Body of pancreas (tissue), 4 donors: ENCODE measurements around the gene LGALS4. TPM values are rescaled to one million over a fixed set of nuclear protein-coding genes. Genes with fewer than 3 reads are reported as not detected.
A peak's percentile ranks its signal among the peaks of the same experiment; 100 is the strongest.

Experiments
- ATAC-seq: fragments of 150-250 bp; one replicate; pipeline ENCODE4 v1.9.1; 2016
- DNase-seq, 4 donors: peaks; one replicate each; pipeline ENCODE4 v3.0.0-alpha.2; 2019
- H3K27ac ChIP-seq, 4 donors: fragments of 200-600 bp; sonication (generic); 1 replicate in 3 of 4; 2 replicates in 1 of 4; pipeline versions ENCODE4 v1.5.1 to v1.6.1; 2016 to 2019; ENCODE audit warnings: mild to moderate bottlenecking in 1 of 4, mixed read lengths in 1 of 4, moderate library complexity in 1 of 4
- H3K27me3 ChIP-seq, 2 donors: fragments of 200-600 bp; sonication (generic); one replicate each; pipeline ENCODE4 v1.6.0; 2016; ENCODE audit warnings: mild to moderate bottlenecking in 1 of 2
- H3K36me3 ChIP-seq, 2 donors: fragments of 200-600 bp; sonication (generic); replicated peaks in 1 of 2; 2 replicates each; pipeline ENCODE4 v1.5.1; 2016; ENCODE audit warnings: low read depth in 2 of 2; ENCODE audit not compliant: insufficient read depth in 1 of 2
- H3K4me1 ChIP-seq: fragments of 200-600 bp; sonication (generic); one replicate; pipeline ENCODE4 v1.6.0; 2016
- H3K4me3 ChIP-seq, 2 donors: fragments of 200-600 bp; sonication (generic); 1 replicate in 1 of 2; 2 replicates in 1 of 2; pipeline ENCODE4 v1.5.1; 2016 to 2019
- H3K9me3 ChIP-seq, 3 donors: fragments of 200-600 bp; sonication (generic); 1 replicate in 2 of 3; 2 replicates in 1 of 3; pipeline ENCODE4 v1.5.1; 2016
- POLR2A ChIP-seq, 3 donors: fragments of 450-650 bp; IDR thresholded peaks; one replicate each; pipeline ENCODE4 v1.6.1; 2016; ENCODE audit warnings: antibody characterized with exemption in 3 of 3, mild to moderate bottlenecking in 2 of 3
- WGBS, 2 donors: methylation state at CpG; one replicate each; pipeline ENCODE4 v1.1.5; 2017; 5-methylcytosine and 5-hydroxymethylcytosine counted together
- intact Hi-C: fragments of 100-400 bp; cut with DNase I; formaldehyde crosslinking; loops from one replicate; pipeline ENCODE4 v1.15.1; 2023
- total RNA-seq, 2 donors: library from RNA; depleted of rRNA; stranded (reverse); fragments of >200 nt; gene quantifications; one replicate each; pipeline ENCODE4 v1.1.0, GENCODE V29; 2016
- TF ChIP-seq, protein P1 (sequence below), 7 experiments: fragments of 450-650 bp in 4 of 7; fragments of 200-600 bp in 3 of 7; sonication (generic) in 3 of 7; IDR thresholded peaks; one replicate each; pipeline ENCODE4 v1.5.1; 2016 to 2019; ENCODE audit warnings: antibody characterized with exemption in 7 of 7

LGALS4 gene
- total RNA-seq, 2 donors from 2014 or later, result 54.1 to 153 TPM

DNA sequence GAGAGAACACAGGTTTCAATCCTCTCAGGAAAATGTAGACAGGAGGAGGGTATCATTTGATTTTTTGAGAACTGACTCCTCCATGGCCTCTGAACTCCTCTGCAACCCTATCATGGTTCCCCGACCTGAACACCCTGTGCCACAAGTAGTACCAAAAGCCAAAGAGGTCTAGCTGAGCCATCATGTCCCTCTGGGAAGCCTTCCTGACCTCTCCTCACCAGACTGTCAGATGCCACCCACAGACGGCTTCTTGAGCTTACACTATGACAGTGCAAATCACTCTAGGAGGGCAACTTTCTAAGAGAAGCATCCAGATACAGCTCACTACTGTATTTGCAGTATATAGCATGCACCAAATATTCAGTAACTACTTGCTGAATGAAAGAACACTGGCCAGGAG, 33.4 kb upstream of the LGALS4 start:
- Histone ChIP-seq H3K36me3 (peaks cover 25 to 53% of the 10 kb centered on the region in 2 donors), H3K4me3 (no peak overlapping the region), H3K9me3 (no peaks in the 10 kb centered on the region), H3K27me3 (no peaks in the 10 kb centered on the region), H3K4me1 (peaks cover 59% of the 10 kb centered on the region), H3K27ac (no peak overlapping the region)
- DNase-seq, result no peak
- 71 to 76% methylated on average over 2 of the region's 2 CpGs for WGBS, 2 donors
- TF ChIP-seq POLR2A (IDR thresholded peaks at IDR 0.05), result no peak
- TF ChIP-seq, protein P1, sequence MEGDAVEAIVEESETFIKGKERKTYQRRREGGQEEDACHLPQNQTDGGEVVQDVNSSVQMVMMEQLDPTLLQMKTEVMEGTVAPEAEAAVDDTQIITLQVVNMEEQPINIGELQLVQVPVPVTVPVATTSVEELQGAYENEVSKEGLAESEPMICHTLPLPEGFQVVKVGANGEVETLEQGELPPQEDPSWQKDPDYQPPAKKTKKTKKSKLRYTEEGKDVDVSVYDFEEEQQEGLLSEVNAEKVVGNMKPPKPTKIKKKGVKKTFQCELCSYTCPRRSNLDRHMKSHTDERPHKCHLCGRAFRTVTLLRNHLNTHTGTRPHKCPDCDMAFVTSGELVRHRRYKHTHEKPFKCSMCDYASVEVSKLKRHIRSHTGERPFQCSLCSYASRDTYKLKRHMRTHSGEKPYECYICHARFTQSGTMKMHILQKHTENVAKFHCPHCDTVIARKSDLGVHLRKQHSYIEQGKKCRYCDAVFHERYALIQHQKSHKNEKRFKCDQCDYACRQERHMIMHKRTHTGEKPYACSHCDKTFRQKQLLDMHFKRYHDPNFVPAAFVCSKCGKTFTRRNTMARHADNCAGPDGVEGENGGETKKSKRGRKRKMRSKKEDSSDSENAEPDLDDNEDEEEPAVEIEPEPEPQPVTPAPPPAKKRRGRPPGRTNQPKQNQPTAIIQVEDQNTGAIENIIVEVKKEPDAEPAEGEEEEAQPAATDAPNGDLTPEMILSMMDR (IDR thresholded peaks at IDR 0.05), result no peak
- intact Hi-C loops, result no loop called here
- no peak for ATAC-seq

DNA sequence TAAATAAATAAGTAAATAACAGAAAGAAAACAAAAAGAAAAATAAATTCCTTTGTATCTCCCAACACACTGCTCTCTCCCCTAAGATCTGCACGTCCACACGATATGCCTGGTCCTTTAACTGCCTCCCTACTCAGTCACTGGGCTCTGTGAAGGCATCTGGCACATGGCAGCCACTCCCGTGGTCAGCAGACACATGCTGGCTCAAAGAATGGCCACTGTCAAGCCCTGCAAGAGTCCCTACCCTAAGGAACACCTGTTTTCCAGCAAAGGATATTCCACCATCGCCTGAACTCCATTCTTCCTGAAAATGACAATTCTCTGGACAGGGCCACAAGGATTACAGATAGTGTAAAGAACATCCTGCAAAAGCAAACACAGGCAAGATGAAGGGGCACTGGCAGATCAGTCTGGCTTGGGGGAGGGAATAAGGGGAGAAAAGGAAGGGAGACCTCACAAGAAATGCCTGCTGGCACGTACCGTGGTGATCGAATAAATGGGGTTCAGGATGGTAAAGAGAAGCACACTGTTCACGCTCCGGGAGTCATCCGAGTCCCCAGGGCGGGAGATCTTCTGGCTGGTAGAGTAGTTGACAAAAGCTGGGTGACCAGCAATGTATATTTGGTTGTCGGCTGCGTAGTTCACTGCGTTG, 32.8 kb upstream of the LGALS4 start:
- Histone ChIP-seq H3K27ac (no peak overlapping the region), H3K4me1 (peaks cover 61% of the 10 kb centered on the region), H3K9me3 (no peaks in the 10 kb centered on the region), H3K36me3 (peaks cover 25 to 56% of the 10 kb centered on the region in 2 donors), H3K4me3 (no peak overlapping the region), H3K27me3 (no peaks in the 10 kb centered on the region)
- 86 to 87% methylated on average over 14 of the region's 14 CpGs for WGBS, 2 donors
- DNase-seq (no peak), ATAC-seq (no peak)
- TF ChIP-seq POLR2A (IDR thresholded peaks at IDR 0.05), result no peak
- TF ChIP-seq, protein P1 (IDR thresholded peaks at IDR 0.05), result no peak
- intact Hi-C loops, result no loop called here

DNA sequence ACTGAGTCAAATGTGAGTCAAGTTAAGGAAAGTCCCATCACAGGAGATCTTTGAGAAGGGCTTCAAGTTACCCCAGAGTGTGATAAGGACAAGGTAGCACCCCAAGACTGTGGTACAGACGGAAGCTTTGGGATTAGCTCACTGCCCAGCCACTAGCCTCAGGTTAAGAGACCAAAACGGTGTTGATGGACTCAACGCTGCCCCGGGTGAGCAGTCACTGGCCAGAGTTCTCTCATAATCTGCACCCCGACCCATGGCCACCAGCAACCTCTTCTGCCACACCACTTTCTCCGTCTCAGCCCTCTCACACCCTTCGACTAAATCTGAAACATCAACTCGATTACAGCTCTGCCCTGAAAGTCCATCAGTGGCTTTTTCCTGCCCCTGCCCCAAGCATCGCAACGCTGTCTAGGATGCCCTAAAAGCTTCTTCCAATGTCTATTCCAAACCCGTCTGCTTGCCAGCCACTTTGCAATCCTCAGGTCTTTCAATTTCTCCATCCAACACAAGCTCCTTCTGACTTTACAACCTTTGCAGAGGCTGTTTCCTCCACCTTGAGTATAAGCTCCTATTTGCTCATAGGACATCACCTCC, 31.4 kb upstream of the LGALS4 start:
- intact Hi-C loops, result no loop called here
- H3K36me3 ChIP-seq, result peaks cover 25 to 65% of the 10 kb centered on the region in 2 donors

DNA sequence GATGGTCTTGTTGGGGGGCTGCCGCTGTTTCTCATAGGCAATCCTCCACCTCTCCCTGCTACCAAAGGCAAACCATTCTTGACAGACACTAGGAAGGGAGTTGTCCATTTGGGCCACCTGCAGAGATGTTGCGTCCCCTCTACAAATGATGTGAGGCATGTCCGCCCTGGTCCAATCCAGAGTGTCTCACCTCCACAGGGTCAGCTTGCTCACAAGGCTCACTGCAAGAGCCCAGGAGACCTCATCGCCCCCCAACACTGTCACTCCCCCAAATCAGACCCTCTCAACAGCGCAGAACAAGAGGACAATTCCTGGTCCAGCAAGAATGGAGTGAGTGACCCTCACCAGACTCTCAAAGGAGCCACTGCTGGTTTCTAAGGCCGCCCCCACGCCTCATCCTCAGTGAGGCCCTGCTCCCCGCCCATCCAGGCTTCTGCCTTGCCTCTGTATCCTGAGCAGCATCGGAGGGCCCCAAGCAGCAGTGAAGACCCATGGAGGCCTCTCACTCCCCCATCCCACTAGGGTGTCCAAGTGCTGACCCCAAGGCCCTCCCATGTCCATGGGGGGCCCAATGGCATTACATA, 30.5 kb upstream of the LGALS4 start:
- no peaks in the 10 kb centered on the region for H3K27me3 ChIP-seq
- H3K4me1 ChIP-seq, result peaks cover 73% of the 10 kb centered on the region
- no peak overlapping the region for H3K27ac ChIP-seq
- intact Hi-C loops, result no loop called here
- no peak overlapping the region for H3K4me3 ChIP-seq
- ATAC-seq (no peak), DNase-seq (no peak)
- peaks cover 25 to 69% of the 10 kb centered on the region in 2 donors for H3K36me3 ChIP-seq
- no peak for TF ChIP-seq POLR2A (IDR thresholded peaks at IDR 0.05)
- WGBS, 2 donors, result 94 to 98% methylated on average over 7 to 9 of the region's 9 CpGs
- no peaks in the 10 kb centered on the region for H3K9me3 ChIP-seq

More for the DNA sequence above, 31.4 kb upstream of the LGALS4 start:
- no peak overlapping the region for H3K4me3 ChIP-seq
- ATAC-seq (no peak), DNase-seq (no peak)
- H3K27ac ChIP-seq, result no peak overlapping the region
- 86 to 91% methylated on average over 10 to 11 of the region's 11 CpGs for WGBS, 2 donors
- no peak for TF ChIP-seq POLR2A (IDR thresholded peaks at IDR 0.05)
- TF ChIP-seq, protein P1 (IDR thresholded peaks at IDR 0.05), result no peak
- H3K9me3 ChIP-seq, result no peaks in the 10 kb centered on the region
- H3K4me1 ChIP-seq, result peaks cover 71% of the 10 kb centered on the region
- no peaks in the 10 kb centered on the region for H3K27me3 ChIP-seq

DNA sequence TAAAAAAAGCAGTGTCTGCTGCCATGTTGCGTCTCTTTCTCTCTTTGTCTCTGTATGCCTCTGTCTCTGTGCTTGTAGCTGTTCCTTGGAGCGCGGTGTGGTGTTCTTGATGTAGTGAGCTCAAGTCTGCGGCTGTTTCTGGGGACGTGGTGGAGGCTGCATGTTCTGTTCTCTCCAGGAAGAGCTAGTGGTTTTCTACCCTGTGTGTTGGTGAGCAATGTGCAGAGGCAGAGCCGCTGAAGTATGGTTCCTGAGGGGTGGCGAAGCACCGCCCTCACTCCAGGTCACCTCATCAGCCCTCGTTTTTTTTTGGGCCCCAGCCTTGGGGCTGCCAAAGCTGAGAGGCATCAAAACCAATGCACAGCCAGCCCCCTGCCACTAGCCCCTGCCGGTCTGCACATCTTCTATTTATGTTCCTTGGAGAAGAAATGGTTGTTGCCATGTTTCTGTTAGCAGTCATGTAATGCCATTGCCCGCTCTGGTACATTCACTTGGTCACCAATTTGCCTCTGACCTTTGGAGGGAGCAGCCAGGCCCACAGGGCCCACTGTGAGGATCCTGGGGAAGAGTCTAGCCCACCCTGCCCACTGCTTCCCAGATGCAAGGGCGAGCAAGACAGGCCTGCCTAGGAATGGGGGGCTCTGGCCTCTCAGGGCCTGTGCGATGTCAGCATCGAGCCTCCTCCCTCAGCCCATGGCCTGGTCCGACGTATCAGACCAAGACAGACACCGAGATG, 29.9 kb upstream of the LGALS4 start:
- peak overlapping the region in 1 of 4 donors; percentile 33 for H3K27ac ChIP-seq
- no peak overlapping the region for H3K4me3 ChIP-seq
- intact Hi-C loops, result no loop called here
- ATAC-seq (no peak), DNase-seq (peak in 2 of 4 donors; percentile 21 to 47)
- 86 to 89% methylated on average over 10 to 17 of the region's 17 CpGs for WGBS, 2 donors
- H3K4me1 ChIP-seq, result peaks cover 73% of the 10 kb centered on the region
- H3K27me3 ChIP-seq, result no peaks in the 10 kb centered on the region
- peaks cover 25 to 73% of the 10 kb centered on the region in 2 donors for H3K36me3 ChIP-seq
- TF ChIP-seq, protein P1 (IDR thresholded peaks at IDR 0.05), result no peak
- no peak for TF ChIP-seq POLR2A (IDR thresholded peaks at IDR 0.05)
- no peaks in the 10 kb centered on the region for H3K9me3 ChIP-seq
